Islet of Langerhans (tissue), 1 donor: Measurements from ENCODE around the gene ATXN7L1.

Source experiments
- FAIRE-seq: peaks from one replicate; lab custom pipeline; 2011; peaks lifted over from hg19 to GRCh38; lab: Jason Lieb, UNC

The ATXN7L1 gene

GRCh38 chr7:105644937-105645336 lies 231.5 kb downstream of the ATXN7L1 start:
- FAIRE-seq, result no peak

GRCh38 chr7:105643851-105644250 lies 232.5 kb downstream of the ATXN7L1 start:
- no peak for FAIRE-seq

GRCh38 chr7:105643384-105643783 lies 233.0 kb downstream of the ATXN7L1 start:
- no peak for FAIRE-seq

DNA sequence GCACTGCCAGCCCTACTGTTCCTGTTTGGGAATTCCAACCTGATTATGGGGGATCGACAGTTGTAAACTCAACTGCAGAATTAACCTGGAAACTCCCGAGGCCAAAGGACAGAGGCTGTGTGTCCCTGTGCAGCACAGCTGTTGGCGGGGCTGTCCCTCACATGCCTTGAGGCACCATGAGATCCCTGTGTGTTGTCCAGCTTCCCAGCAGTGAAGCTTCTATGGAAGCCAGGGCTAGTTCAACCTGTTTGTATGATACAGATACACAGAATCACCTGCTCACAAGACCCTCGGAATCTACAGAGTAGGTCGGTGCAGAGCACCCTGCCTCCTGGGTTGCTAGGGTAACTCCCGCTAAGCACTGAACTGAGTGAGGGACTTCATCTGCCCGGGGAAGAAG lies 234.1 kb downstream of the ATXN7L1 start:
- FAIRE-seq, result no peak

GRCh38 chr7:105640956-105641810 lies 235.2 kb downstream of the ATXN7L1 start:
- no peak for FAIRE-seq

DNA sequence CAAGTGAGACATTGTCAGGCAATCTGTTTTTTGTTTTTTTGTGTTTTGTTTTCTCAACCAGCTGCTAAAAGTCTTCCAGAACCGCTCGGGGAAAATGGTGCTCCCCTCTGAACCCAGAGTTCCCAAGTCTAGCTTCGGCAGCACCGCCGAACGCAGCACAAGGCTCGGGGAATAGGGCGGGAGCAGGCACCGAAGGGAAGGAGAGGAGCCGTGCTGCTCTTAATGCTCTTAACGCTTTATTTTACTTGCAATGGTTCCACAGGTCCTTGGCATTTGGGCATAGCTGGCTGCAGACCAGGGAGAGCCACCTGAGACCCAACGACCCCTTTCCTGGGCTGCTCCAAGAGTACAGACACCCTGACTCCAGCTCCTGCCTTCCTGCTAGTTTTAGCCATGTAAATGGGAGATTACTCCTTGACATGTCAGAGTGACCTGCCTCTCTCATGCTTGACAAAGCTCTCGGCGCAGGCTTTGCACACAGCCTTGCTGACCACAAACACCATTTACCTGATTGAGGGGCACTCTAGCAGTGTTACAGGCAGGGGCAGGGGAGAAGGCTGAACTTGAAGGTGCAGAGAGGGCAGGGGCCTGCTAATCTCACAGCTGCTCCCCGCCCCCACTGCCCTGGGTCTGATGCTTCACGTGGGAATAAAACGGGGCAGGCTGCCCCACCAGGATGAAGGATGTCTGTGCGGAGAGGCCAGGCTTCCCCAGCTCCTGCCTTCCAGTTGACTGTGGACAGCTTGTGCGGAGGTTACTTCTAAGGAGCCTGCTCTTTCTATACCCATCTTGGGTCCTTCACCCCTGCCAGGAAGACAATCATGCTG lies 236.5 kb downstream of the ATXN7L1 start:
- FAIRE-seq, result no peak

GRCh38 chr7:105638902-105639495 lies 237.4 kb downstream of the ATXN7L1 start:
- no peak for FAIRE-seq

- no peak for FAIRE-seq
Measured at GRCh38 chr7:105638334-105638733, 238.1 kb downstream of the ATXN7L1 start.

DNA sequence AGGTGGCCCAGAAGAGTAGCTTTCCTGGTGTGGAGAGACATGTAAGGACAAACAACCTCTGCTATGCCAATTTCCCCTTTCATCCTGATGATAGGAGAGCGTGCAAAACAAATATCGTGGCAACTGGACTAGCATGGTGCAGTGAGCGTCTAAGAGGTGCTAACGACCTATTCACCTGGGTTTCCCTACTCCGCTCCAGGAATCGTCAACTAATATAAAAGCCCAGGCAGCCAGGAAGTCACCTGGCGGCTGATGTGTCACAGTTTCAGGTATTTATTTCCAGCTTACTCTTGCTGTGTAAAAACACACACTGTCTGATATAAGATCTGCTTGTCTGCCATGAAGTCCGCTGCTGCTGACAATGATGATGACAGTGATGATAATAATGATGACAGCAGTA lies 238.6 kb downstream of the ATXN7L1 start:
- peak; percentile 92 for FAIRE-seq

GRCh38 chr7:105636982-105637381 lies 239.4 kb downstream of the ATXN7L1 start:
- FAIRE-seq, result no peak

GRCh38 chr7:105635197-105635596 lies 241.2 kb downstream of the ATXN7L1 start:
- no peak for FAIRE-seq

GRCh38 chr7:105625986-105626385 lies 250.4 kb downstream of the ATXN7L1 start:
- no peak for FAIRE-seq

- FAIRE-seq, result no peak
Measured at GRCh38 chr7:105623906-105624305, 252.5 kb downstream of the ATXN7L1 start.

DNA sequence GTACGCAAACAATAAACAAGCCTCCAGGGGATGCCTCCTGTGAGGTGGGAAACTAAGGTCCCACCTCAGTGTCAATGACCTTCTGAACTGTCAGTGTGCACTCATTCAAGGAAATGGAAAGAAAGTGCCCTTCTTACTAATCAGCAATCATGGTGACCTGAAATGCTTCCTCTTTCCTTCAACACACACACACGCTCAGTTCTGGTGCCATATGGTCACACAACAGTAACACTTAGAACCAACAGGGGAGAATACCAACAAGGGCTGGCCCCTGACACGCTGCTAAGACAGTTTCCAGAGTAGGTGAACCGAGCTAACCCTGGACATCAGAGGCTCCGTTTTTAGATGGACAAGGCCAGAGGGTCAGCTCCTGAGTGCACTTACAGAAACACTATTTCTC lies 253.0 kb downstream of the ATXN7L1 start:
- FAIRE-seq, result no peak

DNA sequence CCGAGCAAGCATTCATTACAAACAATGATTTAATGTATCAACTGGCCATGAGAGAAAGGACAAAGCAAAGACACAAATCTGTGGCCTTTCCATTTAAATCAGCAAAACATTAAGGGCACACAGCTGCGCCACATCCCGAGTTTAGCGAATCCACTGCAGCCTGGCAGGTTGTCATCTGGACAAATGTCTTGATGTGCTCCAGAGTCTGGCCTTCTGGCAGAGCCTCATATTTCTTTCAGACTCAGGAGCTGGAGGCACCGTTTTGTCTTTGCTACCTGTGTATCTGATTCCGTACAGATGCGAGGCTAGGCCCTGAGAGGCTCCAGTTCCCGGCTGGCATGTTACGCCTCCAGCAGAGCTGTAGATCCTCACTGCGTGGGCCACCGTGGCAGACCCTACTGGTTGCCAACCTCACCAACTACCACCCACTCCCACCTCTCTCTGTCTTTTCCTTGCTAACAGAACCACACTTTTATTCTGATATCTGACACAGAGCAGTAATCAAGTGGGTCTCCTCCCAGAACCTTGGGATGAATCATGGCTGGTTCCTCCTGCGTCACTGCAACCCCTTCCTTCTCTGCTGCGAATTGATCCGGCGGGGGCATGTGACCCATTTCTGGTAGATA lies 254.2 kb downstream of the ATXN7L1 start:
- no peak for FAIRE-seq

DNA sequence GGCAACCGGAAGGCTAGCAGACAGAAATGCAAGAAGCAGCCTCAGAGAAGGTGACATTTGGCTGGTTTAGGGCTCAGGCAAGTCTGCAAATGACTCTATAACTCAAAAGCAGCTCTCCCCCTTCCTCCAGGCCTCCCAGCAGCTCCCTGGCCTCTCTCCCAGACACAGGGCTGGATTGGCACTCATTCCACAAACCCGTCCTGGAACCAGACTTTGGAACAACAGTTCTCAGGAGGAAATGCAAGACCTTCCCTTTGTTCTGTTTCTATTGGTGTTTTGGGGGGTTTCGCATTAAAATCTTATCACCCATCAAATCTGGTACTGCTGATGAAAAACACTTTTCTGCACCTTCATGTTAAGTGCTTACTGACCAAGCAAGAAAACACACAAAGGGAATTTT lies 254.8 kb downstream of the ATXN7L1 start:
- FAIRE-seq, result no peak

GRCh38 chr7:105621176-105621575 lies 255.2 kb downstream of the ATXN7L1 start:
- FAIRE-seq, result no peak

GRCh38 chr7:105619590-105619989 lies 256.8 kb downstream of the ATXN7L1 start:
- no peak for FAIRE-seq

GRCh38 chr7:105618016-105618296 lies 258.4 kb downstream of the ATXN7L1 start:
- FAIRE-seq, result no peak

GRCh38 chr7:105617280-105618015 lies 259.0 kb downstream of the ATXN7L1 start:
- no peak for FAIRE-seq

DNA sequence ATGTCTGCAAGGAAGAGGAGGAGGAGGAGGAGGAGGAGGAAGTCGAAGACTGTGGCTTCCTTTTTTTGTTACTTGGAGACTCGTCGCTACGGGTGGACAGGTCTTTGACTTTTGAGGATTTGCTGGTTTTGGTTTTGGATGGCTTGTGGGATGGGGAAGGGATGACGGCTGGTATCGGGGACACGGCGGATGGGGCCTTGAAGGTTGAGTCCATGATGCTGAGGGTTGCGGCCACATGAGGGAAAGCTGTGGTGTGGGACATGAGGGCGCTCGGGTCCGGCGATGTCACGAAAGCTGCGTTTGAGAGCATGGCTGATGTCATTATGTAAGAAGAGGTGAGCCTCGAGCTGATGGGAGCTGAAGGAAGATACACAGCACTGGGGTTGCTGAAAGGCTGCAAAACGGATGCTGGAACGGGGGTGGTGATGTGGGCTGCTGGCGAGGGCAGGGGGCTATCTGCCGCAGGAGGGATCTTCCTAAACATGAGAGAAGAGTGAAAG lies 262.0 kb downstream of the ATXN7L1 start:
- no peak for FAIRE-seq
